Cardiac muscle cell (in vitro differentiated cells and primary cell): Measurements from ENCODE around the gene RPRD1A. TPM values are rescaled to one million over a fixed set of nuclear protein-coding genes. Genes with fewer than 3 reads are reported as not detected.

Experiments
- DNase-seq, 2 donors: peaks; one replicate each; pipeline versions ENCODE4 v3.0.0 to v3.0.0-alpha.2; 2010 to 2017; ENCODE audit warnings: low read depth in 1 of 2, low spot score in 1 of 2
- H3K27ac ChIP-seq: fragments of 200-600 bp; sonication (generic); 2 replicates; pipeline ENCODE4 v1.5.1; 2016
- H3K27me3 ChIP-seq: fragments of 200-600 bp; sonication (generic); 2 replicates; pipeline ENCODE4 v1.6.0; 2016; ENCODE audit warnings: control low read depth
- H3K36me3 ChIP-seq: fragments of 200-600 bp; sonication (generic); 2 replicates; pipeline ENCODE4 v1.5.1; 2016; ENCODE audit warnings: control low read depth
- H3K4me1 ChIP-seq: fragments of 200-600 bp; sonication (generic); 2 replicates; pipeline ENCODE4 v1.8.1; 2017; ENCODE audit warnings: low read depth, mild to moderate bottlenecking, mixed run types
- H3K4me3 ChIP-seq: fragments of 200-600 bp; sonication (generic); 2 replicates; pipeline ENCODE4 v1.5.1; 2016; ENCODE audit warnings: mild to moderate bottlenecking
- H3K9me3 ChIP-seq: fragments of 200-600 bp; sonication (generic); 2 replicates; pipeline ENCODE4 v1.5.1; 2017; ENCODE audit warnings: low read depth, mild to moderate bottlenecking, control low read depth
- CTCF ChIP-seq: IDR thresholded peaks from 2 replicates; pipeline ENCODE4 v1.5.1; 2012; ENCODE audit warnings: low read depth, mild to moderate bottlenecking, low read length
- polyA plus RNA-seq: library from polyadenylated mRNA; unstranded; fragments of >200 nt; fragmentation: Nextera tagmentation; extraction: Ambion mirVana; gene quantifications from 2 replicates; pipeline ENCODE4 v1.2.1, GENCODE V29; 2016
- total RNA-seq: library from RNA; depleted of rRNA; stranded (reverse); fragments of >200 nt; gene quantifications from 2 replicates; pipeline ENCODE4 v1.2.3, GENCODE V29; 2016

Gene RPRD1A
- total and polyA plus RNA-seq, 2 experiments from 2014 or later: 29.5 to 89.3 TPM

DNA sequence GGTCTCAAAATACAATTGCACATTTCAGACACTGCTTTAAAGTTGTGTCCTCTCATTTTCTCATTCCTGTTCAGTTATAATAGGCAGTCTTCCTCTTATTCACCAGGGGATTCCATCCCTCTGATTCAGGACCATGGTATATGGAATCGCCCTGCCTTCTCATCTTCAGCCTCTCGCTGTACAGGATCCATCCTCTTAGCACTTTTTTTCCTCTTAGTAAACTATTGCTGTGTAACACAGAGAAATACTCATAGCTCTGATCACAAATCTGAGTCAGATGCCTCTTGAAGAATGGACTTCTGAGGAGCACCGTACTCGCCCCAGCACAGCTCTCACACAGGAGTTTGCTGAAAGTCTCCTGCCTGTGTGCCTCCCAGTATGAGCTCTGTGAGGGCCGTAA lies 83.5 kb downstream of the RPRD1A start:
- peaks cover 24% of the 10 kb centered on the region for H3K36me3 ChIP-seq
- no peak for TF ChIP-seq CTCF
- no peak overlapping the region for H3K27ac ChIP-seq
- H3K9me3 ChIP-seq: no peaks in the 10 kb centered on the region
- H3K4me3 ChIP-seq: no peak overlapping the region
- no peaks in the 10 kb centered on the region for H3K27me3 ChIP-seq
- DNase-seq: no peak
- H3K4me1 ChIP-seq: no peaks in the 10 kb centered on the region

DNA sequence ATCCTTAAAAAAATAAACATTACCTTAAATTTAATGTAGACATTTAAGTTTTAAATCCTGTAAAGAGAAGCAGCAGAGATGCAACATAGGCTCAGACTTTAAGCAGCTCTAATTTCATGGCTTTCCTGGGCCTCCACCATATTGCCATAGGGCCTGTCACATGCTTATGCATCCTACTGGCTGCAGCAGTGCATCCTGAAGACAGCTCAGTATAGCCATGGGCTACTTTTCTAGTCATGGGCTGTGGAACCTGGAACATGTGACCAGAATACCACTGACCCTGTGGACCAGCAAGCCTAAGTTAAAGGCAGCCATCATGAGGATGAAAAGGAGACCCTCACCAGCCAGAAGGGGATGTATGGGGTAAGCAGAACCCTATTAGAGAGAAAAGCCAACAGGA lies 84.2 kb downstream of the RPRD1A start:
- H3K27ac ChIP-seq: no peak overlapping the region
- TF ChIP-seq CTCF: no peak

DNA sequence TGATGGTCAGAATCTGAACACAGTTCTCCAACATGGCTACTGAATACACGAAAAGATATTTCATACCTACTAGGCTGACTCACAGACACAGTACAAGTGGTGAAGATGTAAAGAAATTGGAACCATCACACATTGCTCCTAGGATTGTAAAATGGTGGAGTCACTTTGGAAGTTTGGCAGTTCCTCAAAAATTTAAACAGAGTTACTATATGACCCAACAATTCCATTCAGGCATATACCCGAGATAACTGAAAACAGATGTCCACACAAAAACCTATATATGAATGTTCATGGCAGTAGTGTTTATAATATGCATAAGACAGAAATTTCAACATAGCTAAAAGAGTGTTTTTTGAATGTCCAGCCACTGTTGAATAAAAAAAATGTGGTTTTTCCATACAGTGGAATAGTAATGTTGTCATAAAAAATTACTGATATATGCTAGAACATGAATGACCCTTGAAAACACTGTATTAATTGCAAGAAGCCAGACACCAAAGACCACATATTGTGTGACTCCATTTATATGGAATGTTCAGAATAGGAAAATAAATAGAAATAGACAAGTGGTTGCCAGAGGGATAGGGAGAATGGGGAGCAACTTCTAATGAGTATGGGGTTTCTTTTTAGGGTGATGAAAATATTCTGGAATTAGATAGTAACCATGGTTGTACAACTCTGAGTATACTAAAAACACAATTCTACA lies 84.8 kb downstream of the RPRD1A start:
- no peaks in the 10 kb centered on the region for H3K27me3 ChIP-seq
- no peaks in the 10 kb centered on the region for H3K9me3 ChIP-seq
- H3K4me1 ChIP-seq: no peaks in the 10 kb centered on the region
- peak in 1 of 2 donors; percentile 43 for DNase-seq
- no peak overlapping the region for H3K27ac ChIP-seq
- peaks cover 29% of the 10 kb centered on the region for H3K36me3 ChIP-seq
- no peak overlapping the region for H3K4me3 ChIP-seq
- no peak for TF ChIP-seq CTCF

More for the DNA sequence above, 84.2 kb downstream of the RPRD1A start:
- no peak overlapping the region for H3K4me3 ChIP-seq
- H3K4me1 ChIP-seq: no peaks in the 10 kb centered on the region
- no peak for DNase-seq
- no peaks in the 10 kb centered on the region for H3K9me3 ChIP-seq
- H3K27me3 ChIP-seq: no peaks in the 10 kb centered on the region
- H3K36me3 ChIP-seq: peaks cover 23% of the 10 kb centered on the region

DNA sequence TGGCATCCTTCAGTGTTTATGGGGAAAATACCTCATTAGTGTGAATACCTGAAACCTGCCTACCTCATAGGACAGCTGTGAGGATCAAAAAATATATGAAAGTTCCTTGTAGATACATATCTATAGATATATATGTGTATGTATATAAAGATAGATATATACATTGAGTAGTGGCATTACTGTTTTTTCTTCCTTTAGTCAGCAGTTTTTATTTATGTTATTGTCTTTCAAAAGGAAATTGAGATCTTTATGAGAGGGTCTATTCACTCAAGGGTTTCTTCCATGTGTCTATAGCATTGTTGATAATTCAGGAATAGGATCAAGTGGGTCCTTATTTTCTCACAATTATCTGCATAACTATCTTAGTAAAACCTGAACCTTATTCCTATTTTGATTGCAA lies 88.2 kb downstream of the RPRD1A start:
- H3K9me3 ChIP-seq: no peaks in the 10 kb centered on the region
- H3K36me3 ChIP-seq: peaks cover 44% of the 10 kb centered on the region
- no peaks in the 10 kb centered on the region for H3K4me1 ChIP-seq
- no peak for DNase-seq
- H3K4me3 ChIP-seq: no peak overlapping the region
- no peaks in the 10 kb centered on the region for H3K27me3 ChIP-seq
- H3K27ac ChIP-seq: no peak overlapping the region
- no peak for TF ChIP-seq CTCF

GRCh38 chr18:35974181-35974580 lies 93.2 kb downstream of the RPRD1A start:
- peaks cover 3% of the 10 kb centered on the region for H3K4me1 ChIP-seq
- no peaks in the 10 kb centered on the region for H3K27me3 ChIP-seq
- H3K36me3 ChIP-seq: peaks cover 33% of the 10 kb centered on the region
- no peak for TF ChIP-seq CTCF
- H3K4me3 ChIP-seq: no peak overlapping the region
- DNase-seq: no peak
- H3K9me3 ChIP-seq: no peaks in the 10 kb centered on the region
- no peak overlapping the region for H3K27ac ChIP-seq
